Activated CD4-positive, alpha-beta T cell treated with anti-CD3 and anti-CD28 coated beads, Interleukin-10, Interleukin-2, amounts not matched to agents 100 ng/mL and 50 ng/mL, durations not matched to agents 16 hours and 8 hours (primary cell): ENCODE measurements around the gene NAP1L1.
A peak's percentile ranks its signal among the peaks of the same experiment; 100 is the strongest.
"Not testable (repeated sequence)": the region's sequence is repeated elsewhere in the genome, so short reads cannot be mapped to it uniquely, and the experiment has no call there.

Experiments used
- DNase-seq: peaks from one replicate; pipeline ENCODE4 v3.0.0-alpha.2; 2020

Gene NAP1L1

GRCh38 chr12:76018672-76019071 lies 65.8 kb downstream of the NAP1L1 start:
- DNase-seq, result no peak

GRCh38 chr12:76018111-76018510 lies 66.4 kb downstream of the NAP1L1 start:
- DNase-seq, result no peak

- DNase-seq, result no peak
Measured at GRCh38 chr12:76014007-76014406, 70.5 kb downstream of the NAP1L1 start.

GRCh38 chr12:76013603-76014002 lies 70.9 kb downstream of the NAP1L1 start:
- no peak for DNase-seq

DNA sequence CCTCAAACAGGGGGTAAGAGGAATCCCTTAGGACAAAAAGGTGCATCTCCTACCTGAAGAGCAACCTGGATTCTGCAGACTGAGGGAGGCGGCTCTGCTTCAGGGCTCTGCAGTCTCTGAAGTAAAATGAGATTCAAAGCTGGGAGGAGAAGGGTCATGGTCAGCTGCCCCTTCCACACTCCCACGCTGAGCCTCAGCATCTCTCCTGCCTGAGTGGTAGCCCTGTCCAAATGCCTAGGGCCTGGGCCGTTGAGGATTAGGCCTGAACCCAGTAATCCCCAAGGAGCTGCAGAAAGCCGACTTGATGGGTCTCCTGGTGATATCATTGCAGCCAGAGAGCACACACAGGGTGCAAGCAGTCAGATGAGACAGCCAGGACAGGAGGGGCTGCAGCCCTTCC lies 71.8 kb downstream of the NAP1L1 start:
- no peak for DNase-seq

DNA sequence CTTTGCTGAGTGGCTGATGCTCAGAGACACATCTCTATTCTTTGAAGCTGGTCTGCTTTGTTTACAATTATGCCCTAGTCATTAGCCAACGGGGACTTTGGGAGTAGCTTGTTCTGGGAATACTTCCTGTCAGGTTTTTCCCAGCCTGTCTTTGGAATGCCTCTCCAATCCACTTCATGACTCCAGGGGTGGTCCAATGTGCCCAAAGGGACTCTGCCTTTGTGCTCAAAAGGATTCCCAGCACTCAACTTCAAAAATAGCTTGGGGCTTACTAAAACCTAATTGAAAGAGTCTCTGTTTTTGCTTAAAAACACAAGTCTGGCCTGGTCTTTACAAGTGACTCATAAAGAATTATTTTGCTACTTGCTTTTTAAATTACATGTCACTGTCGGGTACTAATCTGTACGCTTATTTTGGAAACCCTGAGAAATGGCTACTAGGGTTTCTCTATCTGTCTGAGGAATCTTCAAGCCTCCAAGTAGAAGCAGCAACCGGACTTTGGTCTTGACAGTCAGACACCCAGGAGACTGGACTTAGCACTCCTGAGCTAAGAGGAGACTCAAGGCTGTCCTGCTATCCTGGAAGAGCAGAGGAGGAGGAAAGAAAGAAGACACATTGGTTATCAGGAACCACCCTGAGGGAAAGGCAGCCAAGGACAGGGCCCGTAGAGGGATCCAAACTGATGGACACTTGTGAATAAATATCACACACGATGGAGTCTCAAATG lies 73.6 kb downstream of the NAP1L1 start:
- DNase-seq, result no peak

DNA sequence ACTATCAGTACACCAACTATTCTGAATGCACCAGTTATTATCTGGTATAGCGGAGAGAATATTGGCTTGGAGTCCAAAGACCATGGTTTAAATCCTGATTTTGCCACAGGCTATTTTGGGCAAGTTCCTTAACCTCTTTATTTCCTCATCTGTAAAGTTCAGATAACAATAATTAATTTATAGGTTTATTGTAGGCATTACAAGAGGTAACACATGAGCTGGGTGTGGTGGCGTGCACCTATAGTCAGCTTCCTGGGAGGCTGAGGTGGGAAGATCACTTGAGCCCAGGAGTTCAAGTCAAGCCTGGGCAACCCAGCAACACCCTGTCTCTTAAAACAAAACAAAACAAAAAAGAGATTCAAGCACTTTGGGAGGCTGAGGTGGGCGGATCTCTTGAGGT lies 76.1 kb downstream of the NAP1L1 start:
- DNase-seq, result no peak

DNA sequence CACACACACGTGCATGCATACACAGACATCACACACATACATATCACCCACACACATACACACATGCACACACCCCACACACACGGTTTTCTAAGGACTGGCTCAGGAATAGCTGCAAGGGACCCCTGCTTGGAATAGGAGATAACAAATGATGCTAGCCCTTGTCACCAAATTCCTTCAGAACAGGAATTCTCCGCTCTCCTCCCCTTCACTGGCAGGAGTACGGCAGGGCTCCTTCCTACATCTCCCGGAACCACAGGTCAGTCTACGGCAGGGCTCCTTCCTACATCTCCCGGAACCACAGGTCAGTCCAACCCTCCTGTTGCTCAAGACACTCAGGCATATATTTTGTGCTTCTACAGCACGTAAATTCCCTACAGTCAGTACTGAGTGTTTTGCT lies 76.8 kb downstream of the NAP1L1 start:
- DNase-seq, result no peak

GRCh38 chr12:76006028-76006925 lies 78.2 kb downstream of the NAP1L1 start:
- DNase-seq, result no peak

GRCh38 chr12:76003355-76003638 lies 81.2 kb downstream of the NAP1L1 start:
- no peak for DNase-seq

- DNase-seq, result no peak
Measured at GRCh38 chr12:76002598-76003354, 81.7 kb downstream of the NAP1L1 start.

- no peak for DNase-seq
Measured at GRCh38 chr12:75998292-75999063, 86.0 kb downstream of the NAP1L1 start.

GRCh38 chr12:75997658-75998057 lies 86.8 kb downstream of the NAP1L1 start:
- no peak for DNase-seq

DNA sequence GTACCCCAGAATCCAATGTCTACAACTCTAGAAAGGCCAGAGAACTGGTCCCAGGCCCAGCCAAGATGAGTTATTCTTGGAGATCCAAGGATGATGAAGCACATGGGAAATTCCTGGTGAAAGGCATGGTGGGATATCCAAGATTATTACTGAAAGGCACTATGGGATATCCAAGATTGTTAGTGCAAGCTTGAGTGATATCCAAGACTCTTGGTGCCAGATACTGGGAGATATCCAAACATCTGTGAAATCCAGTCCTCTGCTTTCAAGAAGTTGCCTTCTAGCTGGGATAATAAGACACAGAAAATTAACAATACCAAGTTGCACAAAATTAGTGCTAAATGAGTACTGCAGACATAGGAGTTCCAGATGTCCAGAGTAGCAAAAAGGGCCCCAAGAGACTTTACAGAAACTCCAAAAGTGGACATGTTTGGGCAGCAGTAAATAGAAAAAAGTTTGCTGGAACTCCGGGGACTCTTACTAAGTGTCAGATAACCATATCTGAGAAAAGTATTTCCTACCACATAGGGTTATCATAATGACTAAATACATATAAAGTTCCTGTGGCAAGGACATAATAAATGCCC lies 87.5 kb downstream of the NAP1L1 start:
- no peak for DNase-seq

- DNase-seq, result no peak
Measured at GRCh38 chr12:75995691-75996090, 88.8 kb downstream of the NAP1L1 start.

- peak; percentile 66 for DNase-seq
Measured at GRCh38 chr12:75994069-75994740, 90.3 kb downstream of the NAP1L1 start.

DNA sequence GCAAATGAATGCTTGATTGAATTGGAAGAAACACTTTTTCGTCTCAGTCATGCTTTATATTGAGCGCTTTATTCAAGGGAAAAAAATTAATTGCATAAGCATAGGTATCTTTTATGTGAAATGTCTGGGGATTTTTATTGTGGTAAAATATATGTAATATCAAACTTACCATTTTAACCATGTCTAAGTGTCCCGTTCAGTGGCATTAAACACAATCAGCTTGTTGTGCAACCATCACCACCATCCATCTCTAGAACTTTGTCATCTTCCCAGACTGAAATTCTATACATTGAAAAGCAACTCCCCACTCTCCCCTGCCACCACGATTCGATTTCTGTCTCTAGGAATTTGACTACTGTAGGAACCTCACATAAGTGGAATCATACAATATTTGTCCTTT lies 92.7 kb downstream of the NAP1L1 start:
- no peak for DNase-seq

DNA sequence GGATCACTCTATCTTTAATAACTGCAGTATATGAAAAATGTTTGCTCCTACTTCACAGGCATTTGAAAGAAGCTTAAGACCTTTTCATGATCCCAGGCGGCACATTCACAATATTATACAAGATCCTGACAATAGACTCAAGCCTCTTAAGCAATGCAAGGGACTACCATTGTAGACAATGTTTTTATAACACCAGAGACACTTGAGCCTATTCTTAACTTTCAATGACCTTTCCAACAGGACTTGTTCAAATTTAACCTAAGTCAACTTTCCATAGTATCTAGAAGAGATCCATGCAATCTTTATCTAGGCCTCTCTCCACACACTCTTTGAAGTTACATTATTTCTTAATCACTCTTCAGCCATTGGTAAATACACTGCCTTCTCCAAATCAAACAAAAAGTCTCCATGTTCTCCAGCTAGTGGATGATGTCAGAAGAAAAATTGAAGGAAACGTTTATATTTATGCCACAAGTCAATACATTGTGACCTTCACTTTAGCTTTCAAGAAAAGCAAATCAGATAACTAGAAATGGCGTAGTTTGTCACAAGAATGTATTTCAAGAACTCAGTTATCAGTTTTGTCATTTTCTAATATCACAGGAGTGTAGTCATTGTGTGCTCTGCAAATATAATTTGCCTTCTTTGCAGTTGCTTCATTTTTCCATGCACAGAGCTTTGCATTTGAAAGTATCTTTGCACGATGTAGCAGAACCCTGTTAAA lies 94.1 kb downstream of the NAP1L1 start:
- no peak for DNase-seq

DNA sequence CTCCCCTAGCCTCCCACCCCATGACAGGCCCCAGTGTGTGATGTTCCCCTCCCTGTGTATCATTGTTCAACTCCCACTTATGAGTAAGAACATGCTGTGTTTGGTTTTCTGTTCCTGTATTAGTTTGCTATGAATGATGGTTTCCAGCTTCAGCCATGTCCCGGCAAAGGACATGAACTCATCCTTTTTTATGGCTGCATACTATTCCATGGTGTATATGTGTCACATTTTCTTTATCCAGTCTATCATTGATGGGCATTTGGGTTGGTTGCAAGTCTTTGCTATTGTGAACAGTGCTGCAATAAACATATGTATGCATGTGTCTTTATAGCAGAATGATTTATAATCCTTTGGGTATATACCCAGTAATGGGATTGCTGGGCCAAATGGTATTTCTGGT lies 96.8 kb downstream of the NAP1L1 start:
- not testable (repeated sequence) for DNase-seq
